ENCODE measurements around the gene PLEKHA1. TPM values are rescaled to one million over a fixed set of nuclear protein-coding genes. Genes with fewer than 3 reads are reported as not detected.

PLEKHA1 gene
- total RNA-seq, 1 donor from 2014 or later = 41.9 TPM

DNA sequence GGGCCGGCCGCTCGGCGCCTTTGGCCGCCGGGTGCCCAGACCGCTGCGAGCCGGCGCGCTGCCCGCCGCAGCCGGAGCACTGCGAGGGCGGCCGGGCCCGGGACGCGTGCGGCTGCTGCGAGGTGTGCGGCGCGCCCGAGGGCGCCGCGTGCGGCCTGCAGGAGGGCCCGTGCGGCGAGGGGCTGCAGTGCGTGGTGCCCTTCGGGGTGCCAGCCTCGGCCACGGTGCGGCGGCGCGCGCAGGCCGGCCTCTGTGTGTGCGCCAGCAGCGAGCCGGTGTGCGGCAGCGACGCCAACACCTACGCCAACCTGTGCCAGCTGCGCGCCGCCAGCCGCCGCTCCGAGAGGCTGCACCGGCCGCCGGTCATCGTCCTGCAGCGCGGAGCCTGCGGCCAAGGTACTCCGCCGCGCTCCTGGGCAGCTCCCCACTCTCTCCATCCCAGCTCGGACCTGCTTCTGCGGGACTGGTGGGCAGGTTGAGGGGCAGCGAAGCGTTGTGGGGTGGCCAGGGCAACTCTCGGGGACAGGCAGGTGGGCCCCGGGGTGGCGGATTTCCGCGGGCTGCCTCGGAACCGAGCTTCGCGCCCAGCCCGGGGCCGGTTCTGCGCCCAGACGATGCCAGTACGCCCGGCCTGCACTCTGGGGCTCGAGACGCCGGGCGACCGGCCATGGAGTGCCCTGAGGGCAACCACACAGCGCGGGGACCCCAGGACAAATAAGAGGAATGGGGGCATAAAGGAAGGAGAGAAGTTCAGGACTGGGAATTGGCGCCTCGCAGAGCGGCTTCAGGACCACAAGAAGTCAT lies 87.4 kb downstream of the PLEKHA1 start:
- no peak for DNase-seq (ENCODE audit: low spot score)

DNA sequence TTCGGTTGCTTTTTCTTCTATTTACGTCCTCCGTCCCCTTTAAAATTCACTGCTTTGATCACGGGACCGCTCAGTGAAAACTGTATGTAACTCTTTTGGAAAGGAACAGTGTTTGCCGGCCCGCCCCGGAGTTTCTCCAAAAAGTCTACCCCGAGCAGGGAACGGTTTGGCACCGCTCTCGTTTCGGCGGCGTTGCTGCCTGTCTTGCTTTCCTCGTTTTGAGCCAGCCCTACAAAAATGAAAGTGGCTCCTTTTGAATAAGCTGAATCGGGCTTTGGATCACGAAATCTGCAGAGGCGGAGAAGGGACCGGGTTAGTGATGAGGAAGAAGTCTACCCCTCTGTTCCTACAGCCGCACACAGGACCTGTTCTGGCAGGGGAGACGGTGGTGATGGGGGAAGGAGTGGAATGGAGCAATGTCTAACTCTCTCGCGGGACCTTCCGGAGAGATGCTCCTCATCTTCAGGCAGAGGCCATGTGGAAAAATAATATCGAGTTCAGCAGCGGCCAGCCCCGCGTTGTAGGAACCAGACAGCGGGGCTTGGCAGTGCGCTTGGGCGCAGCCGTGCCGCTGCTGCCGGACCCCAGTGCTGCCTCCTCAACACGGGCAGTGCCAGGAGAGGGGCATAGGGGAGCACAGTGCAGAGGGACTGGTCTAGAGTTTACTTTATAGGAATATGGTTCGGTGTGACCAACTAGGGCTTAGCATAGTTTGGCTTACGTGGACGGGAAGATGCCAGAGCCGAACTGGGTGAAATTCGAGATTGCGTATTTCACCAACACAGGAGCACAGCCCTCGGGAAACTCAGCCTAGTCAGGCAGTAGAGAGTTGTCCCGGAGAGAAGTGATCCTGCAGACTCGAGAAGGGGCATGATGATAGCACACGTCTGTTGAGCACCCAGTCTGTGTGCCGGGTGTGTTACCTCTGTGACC lies 88.3 kb downstream of the PLEKHA1 start:
- DNase-seq (ENCODE audit: low spot score) = peak; percentile 54

DNA sequence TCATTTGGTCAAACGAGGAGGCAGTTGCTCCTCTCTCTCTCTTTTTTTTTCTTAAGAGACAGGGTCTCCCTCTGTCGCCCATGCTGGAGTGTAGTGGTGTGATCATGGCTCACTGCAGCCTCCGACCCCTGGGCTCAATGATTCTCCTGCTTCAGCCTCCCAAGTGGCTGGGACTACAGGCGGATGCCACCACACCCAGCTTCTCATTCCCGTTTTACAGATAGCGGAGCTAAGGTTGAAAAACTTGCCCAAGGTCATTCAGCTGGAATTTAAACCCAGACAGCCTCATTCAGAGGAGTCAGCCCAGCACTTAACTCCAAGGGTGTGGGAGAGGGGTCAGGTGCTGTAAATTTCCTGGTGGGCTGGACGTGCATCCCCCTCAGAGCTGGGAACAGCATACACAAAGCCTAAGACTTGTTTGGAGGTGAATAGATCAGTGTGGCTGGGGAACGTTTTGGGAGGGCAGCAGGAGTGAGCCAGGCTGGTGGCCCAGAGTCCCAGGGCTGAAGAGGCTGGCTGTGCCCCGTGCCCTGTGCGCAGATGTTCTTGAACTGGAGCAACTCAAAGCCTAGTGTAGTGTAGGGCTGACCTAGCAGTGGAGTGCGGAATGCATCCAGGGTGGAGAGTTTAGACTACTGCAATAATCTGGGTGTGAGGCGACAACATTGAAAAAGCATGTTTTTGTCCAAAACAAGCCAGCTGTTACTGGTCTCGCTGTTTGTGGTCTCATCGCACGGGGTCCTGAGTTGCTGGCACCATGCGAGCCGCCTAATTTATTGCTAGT lies 89.2 kb downstream of the PLEKHA1 start:
- DNase-seq (ENCODE audit: low spot score) = no peak

DNA sequence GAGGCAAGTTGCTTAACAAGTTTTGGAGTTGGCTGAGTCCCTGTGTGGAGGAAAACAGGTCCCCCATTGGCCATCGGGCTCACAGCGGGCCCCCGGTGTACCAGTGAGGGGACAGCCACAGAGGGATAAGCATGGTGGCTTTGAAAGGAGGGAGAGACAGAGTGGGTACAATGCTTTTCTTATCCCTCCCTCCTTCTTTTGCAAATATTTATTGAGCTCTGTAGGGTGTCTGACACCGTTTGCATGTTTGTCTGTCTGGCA lies 89.7 kb downstream of the PLEKHA1 start:
- DNase-seq (ENCODE audit: low spot score) = no peak

DNA sequence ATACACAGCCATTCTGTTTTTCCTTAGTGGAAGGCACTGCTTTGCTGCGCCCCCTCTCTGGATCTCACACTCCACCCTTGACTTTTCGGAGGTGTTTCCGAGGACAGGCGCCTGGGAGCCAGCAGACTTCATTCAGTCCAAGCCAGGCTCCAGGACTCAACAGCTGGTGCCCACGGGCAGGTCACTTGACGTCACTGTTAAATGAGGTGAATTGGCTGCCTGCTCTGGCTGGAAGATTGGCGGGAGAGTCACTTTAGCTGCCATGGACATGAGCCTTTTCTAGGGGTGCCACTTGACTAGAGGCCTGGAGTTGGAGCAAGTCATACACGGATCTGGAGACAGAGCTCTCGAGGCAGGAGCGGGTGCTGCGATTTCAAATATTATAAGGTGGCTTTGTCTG lies 90.1 kb downstream of the PLEKHA1 start:
- DNase-seq (ENCODE audit: low spot score) = no peak

DNA sequence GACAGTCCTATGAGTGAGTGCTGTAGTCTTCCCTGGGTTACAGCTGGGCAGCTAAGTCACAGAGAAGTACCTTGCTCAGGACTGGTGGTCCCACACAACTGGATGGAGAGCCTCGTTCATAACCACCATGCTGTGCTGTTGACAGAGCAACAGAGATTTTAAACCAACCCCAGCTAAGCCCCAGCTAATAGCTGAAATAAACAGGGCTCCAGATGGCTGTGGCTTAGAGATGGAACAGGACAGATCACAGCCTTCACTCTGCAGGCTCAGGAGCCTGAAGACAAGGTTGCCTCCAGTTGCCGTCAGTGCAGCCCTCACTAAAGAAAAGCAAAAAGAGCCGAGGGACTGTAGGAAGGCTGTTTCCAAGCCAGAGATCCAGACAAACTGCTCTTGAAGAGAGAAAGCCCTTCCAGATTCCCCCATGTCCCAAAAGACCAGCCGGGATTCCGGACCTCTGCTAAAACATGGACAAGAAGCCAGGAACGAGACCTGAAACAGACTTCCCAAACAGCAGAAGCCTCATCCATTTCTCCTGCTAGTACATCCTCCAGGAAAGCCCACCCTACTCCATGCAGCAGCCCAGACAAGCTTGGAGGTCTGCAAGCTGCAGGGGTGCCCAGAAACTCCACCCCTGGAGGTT lies 91.0 kb downstream of the PLEKHA1 start:
- DNase-seq (ENCODE audit: low spot score) = no peak

DNA sequence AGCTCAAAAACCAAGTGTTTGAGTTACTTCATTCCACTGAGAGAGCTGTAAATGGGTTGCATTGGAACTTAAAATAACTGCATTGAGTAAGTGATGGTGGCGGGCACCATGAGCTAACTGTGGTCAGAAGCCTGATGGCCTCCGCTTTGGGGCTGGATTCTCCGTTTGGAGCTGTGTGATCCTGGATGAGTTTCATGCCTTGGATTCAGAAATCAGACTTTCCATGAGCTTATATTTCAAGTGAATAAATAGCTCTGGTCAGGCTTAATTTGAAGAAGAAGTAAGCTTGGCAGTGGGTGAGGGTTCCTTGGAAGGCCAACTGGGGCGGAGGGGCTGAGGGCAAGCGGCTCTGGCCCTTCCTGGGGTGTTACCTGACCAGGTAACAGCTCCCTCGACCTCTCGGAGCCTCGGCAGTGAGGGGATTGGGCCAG lies 92.5 kb downstream of the PLEKHA1 start:
- no peak for DNase-seq (ENCODE audit: low spot score)

DNA sequence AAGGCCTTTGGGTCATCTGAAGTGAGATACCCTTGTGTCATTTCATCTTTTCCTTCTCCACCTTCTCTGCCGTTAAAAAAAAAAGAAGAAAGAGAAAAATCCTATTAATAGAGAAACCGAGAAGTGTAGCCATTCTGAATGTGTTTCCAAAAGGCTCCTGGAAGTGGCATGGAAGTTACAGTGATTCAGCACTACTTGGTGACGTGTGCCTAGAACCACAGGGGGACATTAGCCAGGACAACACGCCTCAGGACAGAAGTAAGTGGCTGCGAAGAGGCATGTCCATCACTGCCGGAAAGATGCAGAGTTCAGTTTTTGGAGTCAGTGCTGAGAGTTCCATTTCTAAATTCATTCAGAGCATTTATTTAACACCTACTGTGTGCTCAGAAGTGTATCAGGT lies 93.2 kb downstream of the PLEKHA1 start:
- no peak for DNase-seq (ENCODE audit: low spot score)

DNA sequence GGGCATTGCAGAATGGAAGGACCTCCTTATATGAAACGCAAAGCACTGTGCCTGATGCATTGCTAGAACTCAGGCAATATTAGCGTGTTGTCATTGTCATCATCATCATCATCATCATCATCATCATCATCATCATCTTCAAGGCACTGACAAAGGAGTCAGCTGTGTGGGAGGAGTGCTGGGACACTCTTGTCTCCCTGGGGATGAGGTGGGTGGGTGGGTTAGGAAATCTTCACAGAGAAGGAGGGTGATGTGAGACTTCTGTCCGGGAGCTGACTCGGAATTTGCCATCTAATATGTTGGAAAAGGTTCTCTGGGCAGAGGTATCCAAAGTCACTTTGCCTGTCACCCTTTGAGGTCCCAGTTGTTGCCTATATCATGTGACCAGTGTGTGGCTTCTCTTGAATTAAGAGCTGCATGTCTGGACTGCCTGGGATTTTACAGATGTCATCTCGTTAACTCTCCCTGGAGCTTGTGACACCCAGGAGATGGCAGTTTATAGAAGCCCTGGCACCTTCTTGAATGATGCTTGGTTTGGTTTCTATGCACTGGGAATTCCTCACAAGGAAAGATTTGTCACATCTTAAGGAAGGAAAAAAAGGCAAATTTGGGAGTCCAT lies 93.9 kb downstream of the PLEKHA1 start:
- no peak for DNase-seq (ENCODE audit: low spot score)

DNA sequence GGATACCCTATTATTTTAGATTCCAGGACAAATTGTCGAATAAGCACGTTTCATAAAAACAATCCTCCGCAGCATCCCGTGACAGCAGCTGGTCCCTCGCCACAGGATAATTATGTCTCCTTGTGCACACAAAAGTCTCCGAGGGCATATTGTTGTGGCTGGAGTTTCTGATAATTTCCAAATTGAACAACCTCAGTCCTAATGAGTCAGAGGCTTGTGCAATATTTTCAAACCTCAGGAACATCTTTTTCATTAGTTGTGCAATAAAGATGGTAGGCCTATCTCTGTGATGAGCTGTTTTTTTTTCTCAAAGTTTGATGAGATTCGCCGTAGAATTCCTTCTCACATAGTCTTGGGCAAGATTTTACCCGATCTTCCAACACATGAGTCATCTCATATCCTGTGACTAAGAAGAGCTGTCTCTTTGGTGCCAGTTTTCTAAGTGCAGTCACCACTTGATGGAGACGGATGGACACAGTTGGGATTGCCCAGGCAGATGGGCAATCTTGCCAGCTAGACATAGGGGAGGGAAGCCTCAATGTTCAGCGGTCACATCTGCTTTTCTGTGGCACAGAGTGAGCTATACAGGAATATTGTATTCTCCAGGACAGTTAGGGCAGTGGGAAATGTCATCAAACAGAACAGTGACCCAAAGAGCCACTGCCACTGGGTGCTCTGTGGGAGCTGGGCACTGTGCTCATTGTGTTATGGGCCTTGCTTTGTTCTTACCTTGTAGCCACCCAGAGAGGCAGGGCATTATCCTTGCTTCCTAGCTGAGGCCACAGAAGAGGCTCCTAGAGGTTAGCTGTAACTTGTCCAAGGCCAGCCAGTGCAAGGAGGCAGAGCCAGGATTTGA lies 94.6 kb downstream of the PLEKHA1 start:
- no peak for DNase-seq (ENCODE audit: low spot score)

DNA sequence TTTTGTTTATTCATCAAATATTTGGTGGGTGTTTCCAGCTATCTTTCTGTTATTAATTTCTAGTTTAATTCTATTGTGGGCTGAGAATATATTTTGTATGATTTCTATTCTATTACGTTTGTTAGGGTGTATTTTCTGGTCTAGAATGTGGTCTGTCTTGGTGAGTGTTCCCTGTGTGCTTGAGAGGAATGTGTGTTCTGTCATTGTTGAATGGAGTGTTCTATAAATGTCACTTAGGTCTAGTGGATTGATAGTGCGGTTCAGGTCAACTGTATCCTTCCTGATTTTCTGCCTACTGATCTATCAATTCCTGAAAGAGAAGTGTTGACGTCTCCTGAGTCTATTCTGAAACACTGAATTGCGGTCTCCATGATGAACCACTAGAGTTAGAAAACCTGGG lies 95.3 kb downstream of the PLEKHA1 start:
- DNase-seq (ENCODE audit: low spot score) = no peak

DNA sequence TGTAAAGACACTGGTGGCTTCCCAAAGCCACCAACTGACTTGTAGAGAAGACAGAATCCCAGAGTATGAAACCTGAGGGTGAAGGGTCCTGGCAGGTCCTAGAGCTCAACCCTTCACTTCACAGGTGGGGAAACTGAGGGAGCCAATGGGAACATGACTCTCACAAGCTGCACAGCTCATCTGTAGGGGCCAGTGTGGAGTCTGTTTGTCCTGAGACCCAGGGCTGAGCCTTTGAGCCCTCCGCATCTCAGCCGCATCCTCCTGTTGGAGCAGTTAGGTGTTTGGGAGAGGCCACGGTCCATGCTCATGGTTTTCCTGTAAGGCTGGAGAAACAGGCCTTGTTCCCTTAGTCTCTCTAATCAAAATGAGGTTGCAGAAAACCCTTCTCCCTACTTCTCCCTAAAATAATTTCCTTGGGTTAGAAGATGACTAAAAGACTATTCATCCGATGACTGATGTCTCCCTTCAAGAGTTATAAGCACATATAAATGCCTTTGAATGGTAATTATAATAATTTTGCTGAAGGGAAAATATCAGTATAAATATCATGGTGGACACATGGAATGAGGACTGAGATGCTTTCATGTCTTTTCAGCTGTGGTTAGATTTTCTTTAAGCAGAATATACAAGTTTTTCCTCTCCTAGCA lies 97.1 kb downstream of the PLEKHA1 start:
- DNase-seq (ENCODE audit: low spot score) = no peak

DNA sequence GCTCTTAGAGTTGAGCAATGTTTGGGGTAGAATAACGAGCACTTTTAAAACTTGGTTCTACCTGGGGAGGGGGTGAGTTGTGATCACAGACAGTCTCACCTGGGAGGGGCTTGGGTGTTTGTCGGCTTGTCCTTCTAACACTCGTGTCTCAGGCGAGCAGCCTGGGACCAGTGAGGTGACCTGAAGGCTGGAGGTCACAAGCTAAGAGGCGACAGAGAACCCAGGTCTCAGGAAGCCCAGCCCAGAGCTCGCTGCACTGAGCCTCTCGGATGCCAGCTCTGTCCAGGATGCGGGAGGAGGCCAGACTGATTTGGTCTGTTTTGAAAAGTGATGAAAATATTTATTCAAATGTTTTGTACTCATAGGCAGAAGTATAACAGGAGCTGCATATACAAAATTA lies 98.6 kb downstream of the PLEKHA1 start:
- no peak for DNase-seq (ENCODE audit: low spot score)

DNA sequence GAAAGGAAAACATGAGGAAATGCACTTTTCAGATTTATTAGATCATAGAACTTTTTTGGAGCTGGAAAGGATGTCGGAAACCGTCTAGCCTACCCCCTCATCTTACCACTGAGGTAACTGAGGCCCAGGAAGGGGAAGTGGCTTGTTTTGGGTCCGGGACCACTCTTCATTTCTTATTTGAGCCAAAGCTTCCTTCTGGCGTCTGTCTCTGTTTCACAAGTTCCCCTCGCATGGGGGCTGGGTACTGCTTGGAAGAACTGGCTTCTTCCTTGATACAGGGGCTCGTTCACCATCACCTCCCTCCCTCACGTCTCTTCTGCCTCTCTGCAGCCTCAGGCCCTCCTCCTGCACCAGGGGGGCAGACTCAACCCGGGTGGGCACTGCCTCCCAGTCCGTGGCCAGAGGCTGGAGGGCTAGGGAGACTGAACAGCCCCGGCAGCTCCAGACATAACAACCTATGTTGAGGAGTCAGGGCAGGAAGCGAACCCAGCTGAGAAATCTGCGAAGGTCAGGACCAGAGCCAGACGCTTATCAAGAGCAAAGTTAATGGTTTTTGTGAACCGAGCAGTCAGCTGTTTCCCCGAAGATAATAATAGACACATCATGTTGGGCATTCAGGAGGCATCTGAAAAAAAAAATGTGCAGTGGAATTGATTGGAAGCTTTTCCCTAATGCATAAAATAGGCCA lies 99.8 kb downstream of the PLEKHA1 start:
- DNase-seq (ENCODE audit: low spot score) = no peak

DNA sequence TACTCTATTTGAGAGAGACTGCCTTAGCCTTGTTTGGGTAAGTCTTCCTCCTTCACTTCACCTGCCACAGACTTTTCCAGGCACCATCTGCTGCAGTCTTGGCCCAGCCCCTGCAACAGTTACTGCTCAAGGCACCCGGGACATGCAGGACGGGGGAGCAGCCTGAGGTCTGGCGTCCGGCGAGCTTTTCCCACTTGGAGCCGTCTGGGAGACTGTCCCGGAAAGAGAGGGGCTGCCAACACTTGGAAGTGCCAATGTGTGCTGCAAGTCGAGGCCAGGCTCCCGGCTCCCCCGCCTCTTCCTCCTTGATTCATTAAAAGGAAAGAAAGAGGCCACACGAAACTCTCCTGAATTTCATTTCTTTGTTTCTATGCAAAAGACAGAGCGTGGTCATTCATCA lies 100.6 kb downstream of the PLEKHA1 start:
- no peak for DNase-seq (ENCODE audit: low spot score)

DNA sequence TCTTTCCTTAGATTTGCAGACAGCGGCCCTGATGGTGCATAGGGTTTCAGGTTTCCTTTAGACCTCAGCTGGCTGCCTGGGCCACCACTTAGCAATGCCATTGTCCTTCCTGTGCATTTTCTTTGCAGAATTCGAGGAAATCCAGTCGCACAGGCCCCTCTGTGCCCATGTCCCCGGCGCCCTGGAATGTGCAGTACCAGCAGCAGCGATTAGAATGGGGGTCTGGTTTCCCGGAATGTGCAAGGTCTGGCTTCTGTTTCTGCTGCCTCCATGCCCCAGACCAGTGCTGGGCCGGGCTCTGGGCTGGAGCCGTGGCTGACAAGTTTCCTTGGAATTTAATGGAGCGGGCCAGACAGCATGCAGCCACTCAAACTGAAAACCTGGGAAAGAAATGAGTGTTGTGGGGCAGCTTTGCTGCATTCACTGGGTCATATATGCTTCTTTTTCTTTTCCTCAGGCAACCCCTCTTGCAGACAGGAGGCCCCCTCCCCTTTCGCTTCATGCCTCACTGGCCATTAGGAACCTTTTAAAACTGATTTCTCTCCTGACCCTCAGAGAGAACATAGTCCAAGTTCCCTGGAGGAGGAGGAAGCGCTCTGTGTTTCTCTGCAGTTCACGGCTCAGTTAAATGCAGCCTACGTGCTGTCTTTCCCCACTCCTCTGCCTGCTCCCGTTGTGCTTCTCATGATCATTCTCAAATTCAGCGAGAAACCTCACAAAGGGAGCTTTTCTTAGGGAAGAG lies 101.3 kb downstream of the PLEKHA1 start:
- DNase-seq (ENCODE audit: low spot score) = no peak

DNA sequence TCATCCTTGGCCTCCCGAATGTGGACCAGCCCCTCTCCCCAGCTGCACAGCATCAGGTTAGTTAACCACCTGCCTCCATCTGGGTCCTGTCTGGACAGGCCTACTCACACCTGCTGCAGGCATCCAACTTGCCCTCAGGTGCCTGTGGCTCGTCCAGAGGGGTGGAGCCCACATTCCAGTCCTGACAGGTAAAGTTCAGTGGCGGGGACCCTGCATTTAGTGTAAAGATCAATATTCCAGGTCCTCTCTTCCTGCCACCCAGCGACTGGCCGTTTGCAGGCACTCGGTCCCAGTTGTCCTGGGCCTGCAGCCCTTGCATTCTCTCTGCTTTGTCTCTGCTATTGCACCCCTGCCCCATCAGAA lies 101.8 kb downstream of the PLEKHA1 start:
- DNase-seq (ENCODE audit: low spot score) = no peak

DNA sequence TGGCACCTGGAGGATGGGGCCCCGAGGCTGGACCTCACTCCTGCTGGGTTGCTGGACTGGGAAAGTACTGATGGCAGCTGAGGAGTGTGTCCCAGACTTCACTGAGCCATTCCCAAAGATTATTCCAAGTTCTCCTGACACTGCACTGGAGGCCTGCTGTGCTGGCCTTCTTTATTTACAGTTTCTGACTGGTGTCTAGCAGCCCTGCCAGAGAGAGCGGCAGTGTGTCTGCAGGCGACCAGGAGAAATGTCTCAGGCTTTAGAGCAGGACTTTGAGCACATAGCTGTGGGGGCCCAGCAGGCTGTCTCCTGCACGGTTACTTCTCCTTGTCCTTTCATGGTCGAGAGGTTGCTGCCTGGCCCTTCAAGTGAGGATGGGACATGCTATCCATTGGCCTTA lies 102.9 kb downstream of the PLEKHA1 start:
- no peak for DNase-seq (ENCODE audit: low spot score)

DNA sequence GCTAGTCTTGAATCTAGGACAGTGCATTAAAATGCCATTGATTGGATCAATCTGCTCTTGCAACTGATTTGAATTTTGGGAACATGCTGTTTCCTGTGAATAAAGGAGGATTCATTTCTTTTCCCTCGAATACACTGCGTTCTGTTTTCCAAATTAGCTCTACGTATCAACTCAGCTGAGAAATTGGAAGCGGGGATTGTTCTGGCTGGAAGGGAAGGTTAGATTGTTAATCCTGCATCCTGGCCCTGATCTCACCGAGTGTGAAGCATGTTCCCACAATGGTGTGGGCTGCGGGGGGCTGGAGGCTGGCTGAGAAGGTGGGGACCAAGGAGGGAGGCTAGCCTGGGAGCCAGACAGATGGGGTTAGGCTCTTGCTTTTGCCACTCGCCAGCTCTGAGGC lies 104.5 kb downstream of the PLEKHA1 start:
- no peak for DNase-seq (ENCODE audit: low spot score)

Data from ureter (tissue), 1 donor.